ENCODE results near the gene NEUROD2. TPM values are rescaled to one million over a fixed set of nuclear protein-coding genes. Genes with fewer than 3 reads are reported as not detected.

The NEUROD2 gene
- polyA plus RNA-seq, 4 donors, result 0.03 to 0.27 (median 0.04) TPM; not detected in 1

DNA sequence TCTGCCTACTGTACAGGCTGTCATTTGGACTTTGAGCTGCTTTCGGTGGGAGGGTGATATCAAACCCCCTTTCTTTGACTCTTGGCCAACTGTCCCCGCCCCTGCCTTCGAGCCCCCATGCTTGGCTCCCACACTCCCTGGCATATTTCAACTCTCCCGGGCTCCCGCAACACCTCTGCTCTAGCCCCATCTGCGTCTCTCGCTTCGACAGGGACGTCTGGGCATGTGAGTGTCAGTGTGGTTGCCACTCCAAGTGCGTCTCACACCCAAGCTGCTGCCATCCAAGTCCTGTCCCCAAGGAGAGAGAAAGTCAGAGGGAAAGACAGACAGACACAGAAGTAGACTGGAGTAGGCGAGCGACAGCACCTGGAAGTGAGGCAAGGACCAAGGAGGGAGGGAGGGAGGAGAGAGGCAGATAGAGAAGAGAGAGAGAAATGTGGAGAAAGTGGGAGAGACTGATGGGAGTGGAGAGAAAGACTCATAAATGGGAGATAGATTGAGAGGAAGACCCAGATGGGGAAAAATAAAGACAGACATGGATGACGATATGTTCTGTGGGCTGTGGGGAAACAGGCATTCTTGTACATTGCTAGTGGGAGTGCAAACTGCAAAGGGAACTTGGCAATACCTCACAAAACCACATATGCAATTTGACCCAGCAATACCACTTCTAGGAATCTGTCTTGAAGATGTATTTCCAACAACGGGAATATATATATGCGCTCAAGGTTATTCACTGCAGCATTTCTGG, 41.1 kb upstream of the NEUROD2 start:
- H3K36me3 ChIP-seq (ENCODE audit: control insufficient read depth in 3 of 3, insufficient read depth in 2 of 3, low read depth in 1 of 3, low read length in 3 of 3), result peaks cover 0 to 54% (median 0%) of the 10 kb centered on the region in 3 donors
- no peaks in the 10 kb centered on the region for H3K9me3 ChIP-seq (ENCODE audit: control insufficient read depth in 2 of 2, insufficient read depth in 1 of 2, low read depth in 1 of 2, low read length in 1 of 2)
- H3K4me1 ChIP-seq (ENCODE audit: control insufficient read depth in 3 of 3, insufficient read depth in 2 of 3, low read depth in 1 of 3, low read length in 2 of 3), result peaks cover 2 to 42% (median 4%) of the 10 kb centered on the region in 3 donors
- H3K4me3 ChIP-seq (ENCODE audit: low read depth in 1 of 3, low read length in 3 of 3), result no peak overlapping the region
- no peaks in the 10 kb centered on the region for H3K27me3 ChIP-seq (ENCODE audit: control insufficient read depth in 3 of 3, insufficient read depth in 3 of 3, low read length in 3 of 3)
- H3K27ac ChIP-seq (ENCODE audit: low read depth in 1 of 3, low read length in 2 of 3), result no peak overlapping the region
- DNase-seq (peak in 1 of 2 donors; percentile 35), FAIRE-seq (no peak)
- WGBS, 3 donors, result 53 to 79% (median 71%) methylated on average over 15 of the region's 15 CpGs

DNA sequence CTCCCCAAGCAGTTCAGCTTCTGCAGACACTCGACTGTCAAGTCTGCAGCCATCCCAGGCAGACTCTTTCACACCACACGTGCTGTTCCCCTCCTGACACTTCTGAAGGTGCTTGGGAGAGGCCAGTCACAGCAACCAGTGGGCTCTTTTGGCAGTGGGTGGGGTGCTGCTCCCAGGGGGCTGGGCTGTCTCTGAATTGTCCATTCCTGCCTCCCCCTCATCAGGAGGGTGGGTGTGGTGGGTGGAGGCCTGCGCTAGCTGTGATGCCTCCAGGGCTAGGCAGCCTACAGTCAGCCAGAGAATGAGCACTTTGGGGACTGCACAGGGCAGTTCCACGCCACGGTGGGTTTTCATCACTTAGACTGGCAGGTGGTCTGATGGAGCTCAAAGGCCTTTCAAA, 39.5 kb upstream of the NEUROD2 start:
- Histone ChIP-seq H3K9me3 (ENCODE audit: control insufficient read depth in 2 of 2, insufficient read depth in 1 of 2, low read depth in 1 of 2, low read length in 1 of 2) (no peaks in the 10 kb centered on the region), H3K36me3 (ENCODE audit: control insufficient read depth in 3 of 3, insufficient read depth in 2 of 3, low read depth in 1 of 3, low read length in 3 of 3) (peaks cover 0 to 61% (median 0%) of the 10 kb centered on the region in 3 donors), H3K4me1 (ENCODE audit: control insufficient read depth in 3 of 3, insufficient read depth in 2 of 3, low read depth in 1 of 3, low read length in 2 of 3) (peaks cover 2 to 30% (median 6%) of the 10 kb centered on the region in 3 donors), H3K27ac (ENCODE audit: low read depth in 1 of 3, low read length in 2 of 3) (no peak overlapping the region), H3K27me3 (ENCODE audit: control insufficient read depth in 3 of 3, insufficient read depth in 3 of 3, low read length in 3 of 3) (no peaks in the 10 kb centered on the region), H3K4me3 (ENCODE audit: low read depth in 1 of 3, low read length in 3 of 3) (no peak overlapping the region)
- WGBS, 3 donors, result 81 to 88% (median 82%) methylated on average over 5 of the region's 5 CpGs
- FAIRE-seq (no peak), DNase-seq (no peak)

DNA sequence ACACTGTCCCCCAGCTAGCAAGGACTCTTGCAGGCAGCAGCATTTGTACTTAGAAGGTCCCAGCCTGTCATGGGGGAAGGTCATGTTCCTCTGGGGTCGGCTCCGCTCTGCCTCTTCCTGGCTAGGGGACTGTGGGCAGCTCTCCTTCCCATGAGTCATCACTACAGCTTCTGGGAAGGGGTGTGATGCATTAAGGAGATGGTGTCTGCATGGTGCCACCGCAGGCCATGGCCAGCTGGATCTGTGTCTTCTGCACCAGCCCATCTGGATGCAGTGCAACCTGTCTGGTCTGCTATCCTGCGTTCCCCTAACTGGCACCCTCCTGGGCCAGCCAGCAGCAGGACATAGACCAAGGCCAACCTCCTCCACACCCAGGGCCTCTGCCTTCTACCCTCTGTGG, 35.6 kb upstream of the NEUROD2 start:
- Histone ChIP-seq H3K36me3 (ENCODE audit: control insufficient read depth in 3 of 3, insufficient read depth in 2 of 3, low read depth in 1 of 3, low read length in 3 of 3) (peaks cover 0 to 64% (median 0%) of the 10 kb centered on the region in 3 donors), H3K9me3 (ENCODE audit: control insufficient read depth in 2 of 2, insufficient read depth in 1 of 2, low read depth in 1 of 2, low read length in 1 of 2) (no peaks in the 10 kb centered on the region), H3K27me3 (ENCODE audit: control insufficient read depth in 3 of 3, insufficient read depth in 3 of 3, low read length in 3 of 3) (no peaks in the 10 kb centered on the region), H3K27ac (ENCODE audit: low read depth in 1 of 3, low read length in 2 of 3) (no peak overlapping the region), H3K4me1 (ENCODE audit: control insufficient read depth in 3 of 3, insufficient read depth in 2 of 3, low read depth in 1 of 3, low read length in 2 of 3) (peaks cover 5 to 44% (median 10%) of the 10 kb centered on the region in 3 donors), H3K4me3 (ENCODE audit: low read depth in 1 of 3, low read length in 3 of 3) (no peak overlapping the region)
- DNase-seq, result no peak
- 81 to 91% (median 86%) methylated on average over 3 to 4 of the region's 4 CpGs for WGBS, 3 donors
- no peak for FAIRE-seq

DNA sequence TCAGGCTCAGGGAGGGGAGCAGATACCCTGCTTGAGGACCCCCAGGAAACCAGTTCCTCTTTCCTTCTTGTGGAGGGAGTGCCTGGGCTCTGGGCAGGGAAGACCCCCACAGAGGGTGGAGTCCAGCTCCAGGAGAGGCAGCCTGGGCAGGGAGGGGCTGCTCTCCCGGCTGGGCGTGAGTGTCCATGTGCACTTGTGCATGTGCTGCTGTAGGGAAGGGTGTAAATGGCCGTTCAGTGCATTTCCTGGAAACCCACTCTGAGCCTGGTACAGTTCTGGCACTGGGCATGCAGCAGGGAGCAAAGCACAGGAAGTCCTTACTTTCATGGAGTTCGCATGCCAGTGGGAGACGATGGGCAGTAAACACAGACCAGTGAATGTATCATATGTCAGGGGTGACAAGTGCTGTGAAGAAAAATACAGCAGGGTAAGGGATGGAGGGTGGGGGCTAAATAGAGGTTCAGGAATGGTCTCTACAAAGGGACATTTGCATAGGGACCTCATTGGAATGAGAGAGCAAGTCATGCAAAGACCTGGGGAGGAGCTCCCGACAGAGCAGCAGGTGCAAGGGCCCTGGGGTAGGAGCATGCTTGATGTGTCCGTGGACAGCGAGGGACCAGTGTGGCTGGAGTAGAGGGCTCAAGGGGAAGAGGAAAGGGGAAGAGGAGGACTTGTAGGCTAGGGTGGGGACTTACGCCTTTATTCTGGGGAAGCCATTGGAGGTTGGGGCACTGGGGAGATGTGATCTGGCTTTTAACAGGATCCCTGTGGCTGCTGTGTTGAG, 34.8 kb upstream of the NEUROD2 start:
- peaks cover 0 to 64% (median 0%) of the 10 kb centered on the region in 3 donors for H3K36me3 ChIP-seq (ENCODE audit: control insufficient read depth in 3 of 3, insufficient read depth in 2 of 3, low read depth in 1 of 3, low read length in 3 of 3)
- H3K27ac ChIP-seq (ENCODE audit: low read depth in 1 of 3, low read length in 2 of 3), result no peak overlapping the region
- no peaks in the 10 kb centered on the region for H3K9me3 ChIP-seq (ENCODE audit: control insufficient read depth in 2 of 2, insufficient read depth in 1 of 2, low read depth in 1 of 2, low read length in 1 of 2)
- WGBS, 3 donors, result 81 to 90% (median 87%) methylated on average over 9 of the region's 9 CpGs
- DNase-seq, result no peak
- FAIRE-seq, result no peak
- H3K27me3 ChIP-seq (ENCODE audit: control insufficient read depth in 3 of 3, insufficient read depth in 3 of 3, low read length in 3 of 3), result no peaks in the 10 kb centered on the region
- peaks cover 7 to 48% (median 14%) of the 10 kb centered on the region in 3 donors for H3K4me1 ChIP-seq (ENCODE audit: control insufficient read depth in 3 of 3, insufficient read depth in 2 of 3, low read depth in 1 of 3, low read length in 2 of 3)
- no peak overlapping the region for H3K4me3 ChIP-seq (ENCODE audit: low read depth in 1 of 3, low read length in 3 of 3)

DNA sequence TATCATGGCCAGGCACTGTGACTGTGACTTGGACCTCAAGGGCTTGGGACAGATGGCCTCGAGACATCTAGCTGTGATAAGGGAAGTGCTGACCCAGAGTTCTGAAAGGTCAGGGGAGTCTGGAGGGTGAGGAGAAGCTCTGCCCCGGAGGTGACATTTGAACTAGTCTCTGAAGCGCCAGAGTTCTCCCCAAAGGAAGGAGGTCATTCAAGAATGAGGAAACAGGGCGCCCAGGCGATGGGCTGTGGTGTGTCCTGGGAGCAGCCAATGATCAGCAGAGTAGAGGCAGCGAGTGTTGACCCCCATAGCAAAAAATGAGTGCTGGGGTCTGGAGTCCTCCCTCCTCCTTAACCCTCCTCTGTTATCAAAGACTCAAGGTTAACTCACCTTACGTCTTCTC, 34.2 kb upstream of the NEUROD2 start:
- FAIRE-seq (no peak), DNase-seq (no peak)
- no peak overlapping the region for H3K27ac ChIP-seq (ENCODE audit: low read depth in 1 of 3, low read length in 2 of 3)
- H3K36me3 ChIP-seq (ENCODE audit: control insufficient read depth in 3 of 3, insufficient read depth in 2 of 3, low read depth in 1 of 3, low read length in 3 of 3), result peaks cover 0 to 59% (median 0%) of the 10 kb centered on the region in 3 donors
- H3K4me1 ChIP-seq (ENCODE audit: control insufficient read depth in 3 of 3, insufficient read depth in 2 of 3, low read depth in 1 of 3, low read length in 2 of 3), result peaks cover 7 to 48% (median 14%) of the 10 kb centered on the region in 3 donors
- no peaks in the 10 kb centered on the region for H3K9me3 ChIP-seq (ENCODE audit: control insufficient read depth in 2 of 2, insufficient read depth in 1 of 2, low read depth in 1 of 2, low read length in 1 of 2)
- H3K4me3 ChIP-seq (ENCODE audit: low read depth in 1 of 3, low read length in 3 of 3), result no peak overlapping the region
- H3K27me3 ChIP-seq (ENCODE audit: control insufficient read depth in 3 of 3, insufficient read depth in 3 of 3, low read length in 3 of 3), result no peaks in the 10 kb centered on the region
- WGBS, 3 donors, result 75 to 87% (median 79%) methylated on average over 7 of the region's 7 CpGs

DNA sequence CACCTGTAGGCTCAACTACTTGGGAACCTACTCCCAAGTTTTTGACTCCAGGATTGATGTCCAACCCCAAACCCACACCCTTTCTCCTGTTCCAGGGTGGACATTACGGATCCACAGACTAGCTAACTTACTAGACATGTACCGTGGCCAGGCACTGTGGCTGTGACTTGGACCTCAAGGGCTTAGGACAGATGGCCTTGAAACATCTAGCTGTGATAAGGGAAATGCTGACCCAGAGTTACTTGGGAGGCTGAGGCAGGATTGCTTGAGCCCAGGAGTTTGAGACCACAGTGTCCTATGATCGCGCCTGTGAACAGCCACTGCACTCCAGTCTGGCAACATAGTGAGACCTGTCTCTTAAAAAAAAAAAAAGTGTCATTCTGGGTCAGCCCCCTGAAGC, 33.4 kb upstream of the NEUROD2 start:
- H3K4me3 ChIP-seq (ENCODE audit: low read depth in 1 of 3, low read length in 3 of 3), result no peak overlapping the region
- H3K36me3 ChIP-seq (ENCODE audit: control insufficient read depth in 3 of 3, insufficient read depth in 2 of 3, low read depth in 1 of 3, low read length in 3 of 3), result peaks cover 0 to 58% (median 0%) of the 10 kb centered on the region in 3 donors
- no peaks in the 10 kb centered on the region for H3K27me3 ChIP-seq (ENCODE audit: control insufficient read depth in 3 of 3, insufficient read depth in 3 of 3, low read length in 3 of 3)
- FAIRE-seq, result no peak
- DNase-seq, result no peak
- H3K27ac ChIP-seq (ENCODE audit: low read depth in 1 of 3, low read length in 2 of 3), result no peak overlapping the region
- 89 to 96% (median 93%) methylated on average over 4 of the region's 4 CpGs for WGBS, 3 donors
- H3K9me3 ChIP-seq (ENCODE audit: control insufficient read depth in 2 of 2, insufficient read depth in 1 of 2, low read depth in 1 of 2, low read length in 1 of 2), result no peaks in the 10 kb centered on the region
- peaks cover 7 to 50% (median 14%) of the 10 kb centered on the region in 3 donors for H3K4me1 ChIP-seq (ENCODE audit: control insufficient read depth in 3 of 3, insufficient read depth in 2 of 3, low read depth in 1 of 3, low read length in 2 of 3)

DNA sequence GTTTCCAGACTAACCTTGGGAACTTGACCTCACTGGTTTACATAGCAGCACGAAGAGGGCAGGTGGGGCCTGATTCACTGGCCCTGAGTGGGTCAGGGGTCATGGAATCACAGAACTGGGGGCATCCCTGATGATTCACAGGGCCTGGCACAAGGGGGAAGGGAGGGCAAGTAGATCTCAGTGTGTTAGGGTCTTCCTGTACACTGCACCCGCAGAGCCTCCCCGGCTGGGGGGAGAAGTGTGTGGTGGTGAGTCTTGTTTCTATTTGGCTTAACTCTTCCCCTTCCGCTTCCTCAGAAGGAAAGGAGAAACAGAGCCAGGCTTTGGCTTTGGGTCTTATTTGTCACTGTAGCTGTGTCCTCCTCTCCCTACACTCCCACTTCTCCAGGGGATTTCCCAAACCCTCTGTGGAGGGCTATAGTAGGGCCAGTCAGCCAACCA, 32.9 kb upstream of the NEUROD2 start:
- no peak for FAIRE-seq
- DNase-seq, result no peak
- Histone ChIP-seq H3K36me3 (ENCODE audit: control insufficient read depth in 3 of 3, insufficient read depth in 2 of 3, low read depth in 1 of 3, low read length in 3 of 3) (peaks cover 0 to 60% (median 0%) of the 10 kb centered on the region in 3 donors), H3K27me3 (ENCODE audit: control insufficient read depth in 3 of 3, insufficient read depth in 3 of 3, low read length in 3 of 3) (no peaks in the 10 kb centered on the region), H3K9me3 (ENCODE audit: control insufficient read depth in 2 of 2, insufficient read depth in 1 of 2, low read depth in 1 of 2, low read length in 1 of 2) (no peaks in the 10 kb centered on the region), H3K27ac (ENCODE audit: low read depth in 1 of 3, low read length in 2 of 3) (no peak overlapping the region), H3K4me1 (ENCODE audit: control insufficient read depth in 3 of 3, insufficient read depth in 2 of 3, low read depth in 1 of 3, low read length in 2 of 3) (peaks cover 7 to 51% (median 14%) of the 10 kb centered on the region in 3 donors), H3K4me3 (ENCODE audit: low read depth in 1 of 3, low read length in 3 of 3) (no peak overlapping the region)
- WGBS, 3 donors, result 40 to 76% (median 54%) methylated on average over 4 of the region's 4 CpGs

DNA sequence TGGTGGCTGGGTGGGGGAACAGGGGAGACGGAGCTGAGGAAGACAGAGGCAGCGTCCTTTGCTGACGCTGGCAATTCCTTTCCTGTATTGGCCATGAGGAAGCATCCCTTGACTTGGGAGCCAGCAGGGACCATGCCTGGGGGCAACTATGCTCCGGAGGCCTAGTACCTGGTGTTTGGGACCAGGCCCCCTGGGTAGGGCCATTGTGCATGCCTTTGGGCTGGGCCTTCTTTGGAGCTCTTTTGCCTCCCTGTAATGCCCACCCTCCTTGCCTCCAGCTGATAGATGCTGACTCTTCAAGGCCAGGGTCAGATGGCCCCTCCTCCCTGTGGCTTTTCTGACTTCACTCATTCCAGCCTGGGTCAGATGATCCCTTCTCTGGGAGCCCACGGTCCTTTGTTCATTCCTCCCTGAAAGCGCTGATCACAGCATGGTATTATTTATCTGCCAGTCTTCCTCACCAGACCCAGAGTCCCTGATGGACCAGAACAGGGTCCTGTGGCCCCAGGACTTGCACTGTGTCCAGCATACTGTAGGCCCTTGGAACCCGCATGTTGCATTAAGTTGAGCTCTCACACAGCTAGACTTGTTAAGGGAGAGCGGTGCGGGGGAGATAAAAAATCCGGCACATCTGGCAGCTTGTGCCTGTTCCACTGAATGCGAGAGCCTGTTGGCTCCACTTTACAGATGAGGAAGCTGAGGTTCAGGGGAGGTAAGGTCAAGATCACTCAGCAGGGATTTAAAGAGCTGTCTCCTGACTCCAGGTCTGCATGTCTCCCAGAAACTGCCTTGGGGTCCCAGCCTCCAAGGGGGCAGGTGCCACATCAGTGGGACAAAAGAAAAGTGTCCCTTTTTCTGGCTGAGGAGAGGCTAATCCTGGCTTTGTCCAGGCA, 32.1 kb upstream of the NEUROD2 start:
- Histone ChIP-seq H3K27ac (ENCODE audit: low read depth in 1 of 3, low read length in 2 of 3) (no peak overlapping the region), H3K36me3 (ENCODE audit: control insufficient read depth in 3 of 3, insufficient read depth in 2 of 3, low read depth in 1 of 3, low read length in 3 of 3) (peaks cover 0 to 58% (median 0%) of the 10 kb centered on the region in 3 donors), H3K4me3 (ENCODE audit: low read depth in 1 of 3, low read length in 3 of 3) (no peak overlapping the region), H3K9me3 (ENCODE audit: control insufficient read depth in 2 of 2, insufficient read depth in 1 of 2, low read depth in 1 of 2, low read length in 1 of 2) (no peaks in the 10 kb centered on the region), H3K27me3 (ENCODE audit: control insufficient read depth in 3 of 3, insufficient read depth in 3 of 3, low read length in 3 of 3) (no peaks in the 10 kb centered on the region), H3K4me1 (ENCODE audit: control insufficient read depth in 3 of 3, insufficient read depth in 2 of 3, low read depth in 1 of 3, low read length in 2 of 3) (peaks cover 7 to 50% (median 14%) of the 10 kb centered on the region in 3 donors)
- no peak for DNase-seq
- no peak for FAIRE-seq
- WGBS, 3 donors, result 87 to 91% (median 90%) methylated on average over 11 of the region's 11 CpGs
